ENCODE measurements around the gene MYNN.

The MYNN gene

DNA sequence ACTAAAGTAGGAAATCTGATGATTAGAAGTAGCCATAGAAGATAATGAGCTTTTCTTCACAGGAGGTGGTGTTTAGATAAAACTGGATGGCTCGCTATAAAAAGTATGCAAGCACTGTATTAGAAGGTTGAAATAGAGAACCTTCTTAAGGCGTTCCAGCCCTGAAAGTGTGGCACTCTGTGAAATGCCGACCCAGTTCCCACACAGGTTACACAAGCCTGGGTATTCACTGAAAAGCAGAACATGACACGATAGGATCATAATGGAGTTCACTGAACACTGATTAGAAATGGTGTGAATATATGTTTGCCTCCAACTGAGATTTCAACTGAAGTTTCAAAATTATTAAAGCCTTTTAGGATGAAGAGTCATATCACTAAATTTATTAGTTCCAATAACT lies 54.5 kb downstream of the MYNN start:
- no peak for DNase-seq (ENCODE audit: low read depth, low spot score)

DNA sequence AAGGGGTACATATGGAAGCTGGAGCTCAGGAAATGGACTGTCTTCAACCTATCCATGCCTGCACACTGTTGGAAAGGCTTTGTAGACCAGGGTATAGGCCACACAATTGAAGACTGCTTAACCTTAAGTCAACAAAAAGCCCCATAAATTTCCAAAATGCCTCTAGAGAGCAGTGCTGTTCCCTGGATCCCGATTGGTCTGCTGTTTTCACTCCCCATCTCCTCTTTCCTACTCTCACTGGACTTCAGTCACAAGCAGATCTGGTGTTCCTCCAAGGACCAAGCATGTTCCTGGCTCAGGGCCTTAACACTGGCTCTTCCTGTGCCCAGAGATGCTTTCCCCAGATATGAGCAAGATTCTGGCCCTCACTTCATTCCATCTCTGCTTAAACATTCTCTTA lies 62.3 kb downstream of the MYNN start:
- no peak for DNase-seq (ENCODE audit: low read depth, low spot score)

DNA sequence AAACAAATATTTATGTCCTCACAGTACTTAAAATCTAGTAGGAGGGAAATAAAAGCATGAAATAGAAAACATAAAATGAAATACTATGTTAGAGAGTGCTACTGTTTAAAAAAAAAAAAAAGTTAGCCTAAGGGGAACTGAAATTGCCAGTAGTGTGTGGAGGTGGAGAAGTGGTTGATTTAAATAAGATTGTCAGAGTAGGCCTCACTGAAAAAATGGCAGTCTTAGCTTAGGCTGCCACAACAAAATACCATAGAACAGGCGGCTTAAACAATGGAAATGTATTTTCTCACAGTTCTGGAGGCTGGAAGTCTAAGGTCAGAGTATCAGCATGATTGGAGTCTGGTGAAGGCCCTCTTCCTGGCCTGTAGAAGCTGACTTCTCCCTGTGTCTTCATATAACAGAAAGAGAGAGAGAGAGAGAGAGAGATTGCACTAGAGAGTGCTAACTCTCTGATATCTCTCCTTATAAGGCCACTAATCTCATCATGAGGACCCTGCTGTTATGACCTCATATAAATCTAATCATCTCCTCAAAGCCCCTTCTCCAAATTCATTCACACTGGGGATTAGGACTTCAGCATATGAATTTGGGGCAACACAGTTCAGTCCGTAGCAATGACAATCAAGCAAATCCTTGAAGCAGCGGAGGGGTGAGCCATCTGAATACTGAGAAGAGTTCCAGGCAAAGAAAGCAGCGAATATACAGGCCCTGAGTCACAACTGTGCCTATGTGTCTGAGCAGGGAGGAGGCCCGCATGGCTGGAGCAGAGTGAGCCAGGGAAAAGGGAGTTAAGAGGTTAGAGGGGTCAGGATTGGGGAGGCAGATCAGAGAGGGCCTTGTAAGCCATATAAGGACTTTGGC lies 63.1 kb downstream of the MYNN start:
- DNase-seq (ENCODE audit: low read depth, low spot score) = peak; percentile 43

DNA sequence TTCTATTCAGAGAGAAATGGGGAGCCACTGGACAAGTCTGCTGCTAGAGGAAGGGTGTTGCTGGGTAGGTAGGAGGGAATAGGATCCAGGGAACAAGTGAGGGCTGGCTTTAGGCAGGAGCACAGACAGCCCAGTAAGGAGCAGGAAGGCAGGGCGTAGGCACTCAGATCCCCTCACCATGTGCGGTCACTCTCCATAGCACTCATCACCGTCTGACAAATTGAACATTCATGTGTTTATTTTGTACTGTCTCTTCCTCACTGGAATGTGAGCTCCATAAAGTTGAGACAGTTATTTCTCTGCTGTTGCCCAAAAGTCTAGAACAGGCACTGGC lies 63.7 kb downstream of the MYNN start:
- DNase-seq (ENCODE audit: low read depth, low spot score) = no peak

DNA sequence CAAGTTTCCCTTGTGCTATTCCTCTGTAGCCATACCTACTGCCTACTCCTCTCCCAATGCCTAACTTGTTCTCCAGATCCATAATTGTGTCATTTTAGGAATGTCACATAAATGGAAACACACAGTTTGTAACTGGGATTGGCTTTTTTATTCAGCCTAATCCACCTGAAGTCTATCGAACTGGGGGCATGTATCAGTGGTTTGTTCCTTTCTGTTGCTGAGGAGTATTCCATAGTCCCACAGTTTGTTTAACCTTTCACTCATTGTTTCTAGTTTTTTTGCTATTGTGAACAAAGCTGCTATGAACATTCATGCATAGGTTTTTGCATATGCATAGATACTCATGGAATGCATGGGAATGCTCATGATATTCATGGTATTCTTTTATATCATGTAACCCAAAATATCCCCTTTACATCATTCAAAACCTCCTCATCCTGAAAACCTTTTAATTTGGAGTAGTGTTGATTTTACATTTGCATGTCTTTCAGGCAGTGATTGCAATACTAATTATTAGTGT lies 65.4 kb downstream of the MYNN start:
- DNase-seq (ENCODE audit: low read depth, low spot score) = no peak
